PC-3 (cell line): ENCODE measurements around the gene TMEM186. TPM values are rescaled to one million over a fixed set of nuclear protein-coding genes. Genes with fewer than 3 reads are reported as not detected.
"Not testable (repeated sequence)": the region's sequence is repeated elsewhere in the genome, so short reads cannot be mapped to it uniquely, and the experiment has no call there.

Experiments
- ATAC-seq: fragments of 200-7000 bp; cut with Tn5 transposase; 2 replicates; pipeline ENCODE4 v1.9.1; 2020; ENCODE audit warnings: mild to moderate bottlenecking, moderate library complexity
- BruUV-seq: library from RNA; stranded (reverse); fragments of 400-500 nt; replicated peaks from 2 replicates; lab custom pipeline; 2021; lab: Mats Ljungman, UMichigan
- CTCF ChIA-PET: fragments of 300-600 bp; sonication (Branson Sonifier 250); formaldehyde crosslinking; loops from one replicate; lab custom pipeline; 2022; ENCODE audit warnings: antibody characterized with exemption; lab: Charles Lee
- POLR2A ChIA-PET: fragments of 300-600 bp; sonication (Branson Sonifier 250); formaldehyde crosslinking; loops from one replicate; lab custom pipeline; 2022; ENCODE audit warnings: antibody characterized with exemption; ENCODE audit not compliant: unreplicated experiment; lab: Charles Lee
- DNase-seq: peaks from one replicate; pipeline ENCODE4 v3.0.0-alpha.2; 2015
- H2AFZ ChIP-seq: fragments of 300-600 bp; sonication (generic); 2 replicates; pipeline ENCODE4 v1.6.0; 2016; ENCODE audit warnings: antibody characterized with exemption, low read length
- H3F3A ChIP-seq: fragments of 300-600 bp; sonication (generic); one replicate; pipeline ENCODE4 v1.6.0; 2017; ENCODE audit warnings: antibody characterized with exemption, low read length, control low read depth, mild to moderate bottlenecking; ENCODE audit not compliant: unreplicated experiment
- H3K27ac ChIP-seq: fragments of 300-600 bp; sonication (generic); 2 replicates; pipeline ENCODE4 v1.5.1; 2016; ENCODE audit warnings: mild to moderate bottlenecking, low read length
- H3K27me3 ChIP-seq: fragments of 300-600 bp; sonication (generic); 2 replicates; pipeline ENCODE4 v1.6.1; 2016; ENCODE audit warnings: low read length, mixed read lengths
- H3K36me3 ChIP-seq: fragments of 300-600 bp; sonication (generic); 2 replicates; pipeline ENCODE4 v1.6.1; 2016; ENCODE audit warnings: low read depth, mixed run types, low read length, mixed read lengths
- H3K4me1 ChIP-seq: fragments of 300-600 bp; sonication (generic); 2 replicates; pipeline ENCODE4 v1.5.1; 2016; ENCODE audit warnings: low read length; ENCODE audit not compliant: insufficient read depth
- H3K4me2 ChIP-seq: fragments of 300-600 bp; sonication (generic); 2 replicates; pipeline ENCODE4 v1.6.0; 2016; ENCODE audit warnings: low read length
- H3K4me3 ChIP-seq: fragments of 300-600 bp; sonication (generic); 2 replicates; pipeline ENCODE4 v1.5.1; 2016; ENCODE audit warnings: mild to moderate bottlenecking, low read length, mixed read lengths
- H3K79me2 ChIP-seq: fragments of 300-600 bp; sonication (generic); 2 replicates; pipeline ENCODE4 v1.6.1; 2017; ENCODE audit warnings: low read length, mixed read lengths
- H3K9ac ChIP-seq: fragments of 300-600 bp; sonication (generic); 2 replicates; pipeline ENCODE4 v1.6.0; 2016; ENCODE audit warnings: mild to moderate bottlenecking, low read length
- H3K9me2 ChIP-seq: fragments of 300-600 bp; sonication (generic); replicated peaks from 2 replicates; pipeline ENCODE4 v1.6.1; 2016; ENCODE audit warnings: mixed run types, low read length, mixed read lengths
- H3K9me3 ChIP-seq: fragments of 300-600 bp; sonication (generic); 2 replicates; pipeline ENCODE4 v1.6.1; 2016; ENCODE audit warnings: low read length, mixed read lengths
- H4K20me1 ChIP-seq: fragments of 300-600 bp; sonication (generic); 2 replicates; pipeline ENCODE4 v1.6.1; 2016; ENCODE audit warnings: low read length, mixed read lengths
- CTCF ChIP-seq: fragments of 300-600 bp; sonication (generic); conservative IDR thresholded peaks from 2 replicates; pipeline ENCODE4 v1.5.1; 2017; ENCODE audit warnings: antibody characterized with exemption, low read depth, mild to moderate bottlenecking, low read length
- EZH2 ChIP-seq: fragments of 300-600 bp; sonication (generic); IDR thresholded peaks from one replicate; pipeline ENCODE4 v1.6.1; 2017; ENCODE audit warnings: antibody characterized with exemption, mild to moderate bottlenecking, low read length; ENCODE audit not compliant: unreplicated experiment
- EZH2phosphoT487 ChIP-seq: fragments of 300-600 bp; sonication (generic); IDR thresholded peaks from 2 replicates; pipeline ENCODE4 v1.6.1; 2018; ENCODE audit warnings: mild to moderate bottlenecking, antibody characterized with exemption, low read length, borderline replicate concordance
- intact Hi-C: fragments of 100-400 bp; cut with micrococcal nuclease; formaldehyde crosslinking; loops from 2 replicates; pipeline ENCODE4 v1.9.0; 2023
- total RNA-seq: library from RNA; depleted of rRNA; stranded (reverse); fragments of >200 nt; gene quantifications from 2 replicates; pipeline ENCODE4 v1.2.3, GENCODE V29; 2014

TMEM186 gene
- total RNA-seq, 1 experiment from 2014 or later: 7.4 TPM

DNA sequence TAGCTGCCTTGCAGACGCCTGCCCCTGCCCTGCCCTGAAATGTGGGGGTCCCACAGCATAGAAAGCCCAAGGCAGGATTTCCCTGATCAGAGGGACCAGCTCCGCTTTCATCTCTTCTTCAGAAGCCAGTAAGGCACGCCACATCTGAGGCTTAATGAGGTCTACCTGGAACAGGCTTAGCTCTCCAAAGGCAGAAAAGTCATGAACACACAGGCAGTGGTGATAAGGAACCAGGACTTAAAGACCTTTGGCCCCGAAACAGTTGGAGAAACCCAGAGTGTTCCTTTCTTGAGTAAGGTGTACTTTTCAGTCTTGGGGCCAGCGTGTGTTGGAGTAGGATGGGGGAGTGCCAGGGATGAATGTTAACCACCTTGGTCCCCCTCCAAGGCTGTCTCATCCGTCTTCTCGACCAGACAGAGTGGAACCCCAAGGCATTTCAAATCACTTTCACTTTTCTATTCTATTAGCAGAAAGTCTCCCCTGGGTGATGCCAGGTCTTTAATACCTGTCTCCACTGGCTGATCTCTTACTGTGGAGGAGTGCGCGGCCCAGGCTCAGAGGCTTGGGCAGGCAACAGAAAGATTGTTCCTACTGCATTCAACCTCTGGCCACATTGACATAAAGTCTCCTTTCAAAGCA is 43.9 kb downstream of the TMEM186 start:
- Histone ChIP-seq H3F3A (no peaks in the 10 kb centered on the region), H3K9ac (no peak overlapping the region), H3K9me3 (no peaks in the 10 kb centered on the region), H3K27ac (no peak overlapping the region), H3K27me3 (no peaks in the 10 kb centered on the region), H3K4me2 (no peak overlapping the region), H3K79me2 (no peaks in the 10 kb centered on the region), H4K20me1 (no peaks in the 10 kb centered on the region), H3K4me1 (no peaks in the 10 kb centered on the region), H3K4me3 (no peak overlapping the region), H3K36me3 (no peaks in the 10 kb centered on the region), H3K9me2 (no peaks in the 10 kb centered on the region), H2AFZ (no peak overlapping the region)
- intact Hi-C loops: no loop called here
- TF ChIP-seq EZH2phosphoT487 (no peak), CTCF (no peak), EZH2 (no peak)
- BruUV-seq: no TSS peak
- ChIA-PET CTCF (no interaction called here), POLR2A (no interaction called here)
- ATAC-seq (no peak), DNase-seq (no peak)

- no peak for ATAC-seq
- intact Hi-C loops: no loop called here
- no peak overlapping the region for H2AFZ ChIP-seq
- ChIA-PET POLR2A (no interaction called here), CTCF (no interaction called here)
- no peaks in the 10 kb centered on the region for H3F3A ChIP-seq
- no peak overlapping the region for H3K9ac ChIP-seq
- no peaks in the 10 kb centered on the region for H3K27me3 ChIP-seq
- no peak for DNase-seq
- H3K79me2 ChIP-seq: no peaks in the 10 kb centered on the region
- no peak overlapping the region for H3K4me3 ChIP-seq
- no peak overlapping the region for H3K4me2 ChIP-seq
- BruUV-seq: no TSS peak
- no peak for TF ChIP-seq EZH2
- TF ChIP-seq EZH2phosphoT487: no peak
- TF ChIP-seq CTCF: no peak
- no peaks in the 10 kb centered on the region for H3K9me2 ChIP-seq
- H3K27ac ChIP-seq: no peak overlapping the region
- H4K20me1 ChIP-seq: no peaks in the 10 kb centered on the region
- no peaks in the 10 kb centered on the region for H3K9me3 ChIP-seq
- no peaks in the 10 kb centered on the region for H3K4me1 ChIP-seq
- H3K36me3 ChIP-seq: no peaks in the 10 kb centered on the region
These were observed 44.7 kb downstream of the TMEM186 start for GRCh38 chr16:8752706-8753105.

DNA sequence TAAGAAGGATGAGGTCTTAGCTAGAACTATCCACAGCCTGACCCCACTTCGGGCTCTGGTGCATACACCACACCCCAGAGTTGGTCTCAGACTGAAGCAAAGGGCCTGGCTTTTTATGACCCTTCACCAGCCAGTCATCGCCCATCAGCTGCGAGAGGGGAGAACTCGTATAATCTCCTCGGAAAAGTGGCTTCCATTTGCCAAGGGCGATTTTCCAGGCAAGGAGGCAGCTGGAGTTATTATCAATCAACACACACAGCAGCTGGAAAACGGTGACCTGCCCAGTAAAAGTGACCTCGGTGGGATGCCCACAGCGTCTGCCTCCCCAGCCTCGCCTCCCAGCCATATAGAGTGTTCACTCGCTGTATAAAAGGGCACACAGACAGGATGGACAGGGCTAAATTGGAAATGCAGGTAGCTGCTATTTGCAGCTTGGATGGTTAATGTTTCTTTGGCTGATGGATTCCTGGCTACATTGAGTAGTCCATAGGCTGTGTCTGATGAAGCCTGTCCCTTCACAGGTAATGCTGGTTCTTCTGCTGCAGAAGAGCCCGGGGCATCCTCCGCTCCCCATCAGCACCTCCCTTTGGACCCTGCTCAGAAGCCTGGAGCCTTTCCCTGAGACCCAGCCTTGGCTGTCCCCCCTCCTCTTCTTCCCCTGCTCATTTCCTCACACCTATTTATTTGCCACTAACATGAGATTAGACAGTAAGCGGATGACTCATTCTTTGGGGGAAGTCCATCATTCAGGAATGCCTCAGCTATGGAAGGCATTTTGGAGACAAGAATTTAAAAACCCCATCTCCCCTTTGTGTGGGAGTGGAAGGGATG is 45.7 kb downstream of the TMEM186 start:
- Histone ChIP-seq H4K20me1 (no peaks in the 10 kb centered on the region), H3K9me3 (no peaks in the 10 kb centered on the region), H3K27me3 (no peaks in the 10 kb centered on the region), H3K4me2 (no peak overlapping the region), H3K79me2 (no peaks in the 10 kb centered on the region), H3K9ac (no peak overlapping the region), H3K36me3 (no peaks in the 10 kb centered on the region), H3K4me3 (no peak overlapping the region), H3K4me1 (no peaks in the 10 kb centered on the region), H2AFZ (no peak overlapping the region), H3K9me2 (no peaks in the 10 kb centered on the region), H3F3A (no peaks in the 10 kb centered on the region), H3K27ac (no peak overlapping the region)
- POLR2A ChIA-PET: no interaction called here
- no TSS peak for BruUV-seq
- intact Hi-C loops: no loop called here
- DNase-seq (peak; percentile 51), ATAC-seq (peak; percentile 46)
- CTCF ChIA-PET: no interaction called here
- no peak for TF ChIP-seq CTCF
- no peak for TF ChIP-seq EZH2
- no peak for TF ChIP-seq EZH2phosphoT487

GRCh38 chr16:8748944-8749343 is 48.5 kb downstream of the TMEM186 start:
- H3K36me3 ChIP-seq, H3K9me3 ChIP-seq, H3K4me1 ChIP-seq, H3K79me2 ChIP-seq, POLR2A ChIA-PET, H3K9ac ChIP-seq, H3K4me2 ChIP-seq, H3K27ac ChIP-seq, H3F3A ChIP-seq, CTCF ChIA-PET, intact Hi-C loops, DNase-seq, ATAC-seq, H4K20me1 ChIP-seq, H3K9me2 ChIP-seq, H3K4me3 ChIP-seq, H3K27me3 ChIP-seq, BruUV-seq, H2AFZ ChIP-seq: not testable (repeated sequence)
